Hepatocyte (in vitro differentiated cells): ENCODE measurements around the gene PLG.

Source experiments
- CTCF ChIP-seq: fragments of 200-600 bp; sonication (generic); IDR thresholded peaks from 2 replicates; pipeline ENCODE4 v1.5.1; 2016; ENCODE audit warnings: antibody characterized with exemption, mild to moderate bottlenecking; ENCODE audit not compliant: poor library complexity
- EZH2 ChIP-seq: fragments of 200-600 bp; sonication (generic); IDR thresholded peaks from 2 replicates; pipeline ENCODE4 v1.6.1; 2016; ENCODE audit warnings: antibody characterized with exemption, mild to moderate bottlenecking, borderline replicate concordance
- EZH2phosphoT487 ChIP-seq: fragments of 200-600 bp; sonication (generic); IDR thresholded peaks from one replicate; pipeline ENCODE4 v1.6.1; 2018; ENCODE audit warnings: antibody characterized with exemption, mild to moderate bottlenecking, low read depth, moderate library complexity; ENCODE audit not compliant: unreplicated experiment, severe bottlenecking

GRCh38 chr6:160789263-160790027 lies 87.4 kb downstream of the PLG start:
- no peak for TF ChIP-seq EZH2phosphoT487
- no peak for TF ChIP-seq CTCF
- TF ChIP-seq EZH2 = no peak
